ENCODE data around the gene ROBO3. TPM values are rescaled to one million over a fixed set of nuclear protein-coding genes. Genes with fewer than 3 reads are reported as not detected.

The ROBO3 gene
- total RNA-seq, 1 experiment from 2014 or later: 30.7 TPM

GRCh38 chr11:124861670-124862069 is 3.6 kb upstream of the ROBO3 start:
- DNase-seq (ENCODE audit: low read depth, low spot score): no peak

GRCh38 chr11:124863137-124863825 is 2.0 kb upstream of the ROBO3 start:
- Histone ChIP-seq H3K27me3 (ENCODE audit: insufficient read depth, low read length) (peaks cover 31% of the 10 kb centered on the region; the same call in 1 of the 2 replicates), H3K9ac (ENCODE audit: low read length) (no peak overlapping the region), H3K4me2 (ENCODE audit: low read length) (peak overlapping the region; percentile 62), H3K4me1 (ENCODE audit: control insufficient read depth in 1 of 2, insufficient read depth in 2 of 2, low read length in 2 of 2) (peaks cover 4 to 9% of the 10 kb centered on the region in 2 experiments; a peak in 2 of 4 replicates), H2AFZ (ENCODE audit: low read depth, low read length, poor library complexity, severe bottlenecking) (no peak overlapping the region), H4K20me1 (ENCODE audit: insufficient read depth) (no peaks in the 10 kb centered on the region), H3K9me3 (ENCODE audit: control insufficient read depth in 1 of 2, insufficient read depth in 1 of 2, low read depth in 1 of 2, low read length in 2 of 2) (no peaks in the 10 kb centered on the region), H3K9me2 (ENCODE audit: insufficient read depth) (no peaks in the 10 kb centered on the region), H3K36me3 (ENCODE audit: control insufficient read depth in 1 of 2, insufficient read depth in 2 of 2, low read length in 2 of 2) (no peaks in the 10 kb centered on the region), H3K27ac (ENCODE audit: low read depth, low read length) (no peak overlapping the region), H3K79me2 (ENCODE audit: insufficient read depth, low read length) (no peaks in the 10 kb centered on the region), H3K4me3 (replicated peaks in 1 of 2; ENCODE audit: low read depth in 1 of 2, low read length in 2 of 2) (peak overlapping the region; percentile 2 to 9; a peak in 1 of 4 replicates)
- RAD21 ChIA-PET (ENCODE audit: low non-redundant PET in 1 of 2, low total read pairs in 2 of 2, uncharacterized antibody in 2 of 2, unreplicated experiment in 2 of 2): no interaction called here
- CTCF ChIA-PET: no interaction called here
- no peak for TF ChIP-seq REST (IDR thresholded peaks at IDR 0.05; ENCODE audit: low read depth)
- no peak for TF ChIP-seq SRF (IDR thresholded peaks at IDR 0.05; ENCODE audit: low read depth)
- TF ChIP-seq YY1 (IDR thresholded peaks at IDR 0.05; ENCODE audit: extremely low read depth, insufficient replicate concordance, low read depth, low read length): no peak
- TF ChIP-seq ATF3 (IDR thresholded peaks at IDR 0.05): no peak
- peak; percentile 56 for ATAC-seq
- intact Hi-C loops (cut with micrococcal nuclease): loop anchor here (10.0 kb wide), 1 partner anchor 448 kb away; no protein-coding TSS in a partner anchor
- no peak for DNase-seq (ENCODE audit: low read depth, low spot score)
- BruUV-seq (replicated peaks): no TSS peak
- POLR2A ChIA-PET: no interaction called here

More at GRCh38 chr11:124861670-124862069, 3.6 kb upstream of the ROBO3 start:
- H3K4me1 ChIP-seq (ENCODE audit: control insufficient read depth in 1 of 2, insufficient read depth in 2 of 2, low read length in 2 of 2): peaks cover 4 to 9% of the 10 kb centered on the region in 2 experiments; a peak in 2 of 4 replicates
- ChIA-PET POLR2A (no interaction called here), CTCF (interaction anchor here (1.5 kb wide), 1 partner anchor 15 kb away, joined by 4 read pairs; no protein-coding TSS in a partner anchor), RAD21 (ENCODE audit: low non-redundant PET in 1 of 2, low total read pairs in 2 of 2, uncharacterized antibody in 2 of 2, unreplicated experiment in 2 of 2) (no interaction called here)
- no peak for TF ChIP-seq POLR2AphosphoS5 (IDR thresholded peaks at IDR 0.05; ENCODE audit: low read depth, low read length)
- no peak for TF ChIP-seq SIN3A (IDR thresholded peaks at IDR 0.05; ENCODE audit: low read depth)
- no peak overlapping the region for H3K4me3 ChIP-seq (replicated peaks in 1 of 2; ENCODE audit: low read depth in 1 of 2, low read length in 2 of 2)
- peaks cover 26% of the 10 kb centered on the region; the same call in 1 of the 2 replicates for H3K27me3 ChIP-seq (ENCODE audit: insufficient read depth, low read length)
- no peak for ATAC-seq
- H3K79me2 ChIP-seq (ENCODE audit: insufficient read depth, low read length): no peaks in the 10 kb centered on the region
- H4K20me1 ChIP-seq (ENCODE audit: insufficient read depth): no peaks in the 10 kb centered on the region
- no TSS peak for BruUV-seq (replicated peaks)
- intact Hi-C loops (cut with micrococcal nuclease): loop anchor here (10.0 kb wide), 1 partner anchor 447 kb away; no protein-coding TSS in a partner anchor
- no peak overlapping the region for H3K27ac ChIP-seq (ENCODE audit: low read depth, low read length)
- H3K9me3 ChIP-seq (ENCODE audit: control insufficient read depth in 1 of 2, insufficient read depth in 1 of 2, low read depth in 1 of 2, low read length in 2 of 2): no peaks in the 10 kb centered on the region
- H3K9me2 ChIP-seq (ENCODE audit: insufficient read depth): no peaks in the 10 kb centered on the region
- no peak overlapping the region for H3K9ac ChIP-seq (ENCODE audit: low read length)
- H2AFZ ChIP-seq (ENCODE audit: low read depth, low read length, poor library complexity, severe bottlenecking): no peak overlapping the region
- H3K4me2 ChIP-seq (ENCODE audit: low read length): no peak overlapping the region
- no peaks in the 10 kb centered on the region for H3K36me3 ChIP-seq (ENCODE audit: control insufficient read depth in 1 of 2, insufficient read depth in 2 of 2, low read length in 2 of 2)
